CD4-positive, alpha-beta T cell treated with Interleukin-2 at 100 ng/mL for 4 hours (primary cell): ENCODE data around the gene PIEZO2.

Source experiments
- DNase-seq: peaks from one replicate; pipeline ENCODE4 v3.0.0-alpha.2; 2020; ENCODE audit warnings: low spot score

The PIEZO2 gene

GRCh38 chr18:11027862-11028261 is 121.5 kb downstream of the PIEZO2 start:
- DNase-seq, result no peak

- DNase-seq, result no peak
Measured at GRCh38 chr18:11025671-11026070, 123.7 kb downstream of the PIEZO2 start.

GRCh38 chr18:11024928-11025669 is 124.3 kb downstream of the PIEZO2 start:
- DNase-seq, result no peak

- no peak for DNase-seq
Measured at GRCh38 chr18:11021477-11021876, 127.9 kb downstream of the PIEZO2 start.

GRCh38 chr18:11020877-11021414 is 128.4 kb downstream of the PIEZO2 start:
- DNase-seq, result no peak

GRCh38 chr18:11020161-11020853 is 129.1 kb downstream of the PIEZO2 start:
- DNase-seq, result no peak

GRCh38 chr18:11019295-11020105 is 129.9 kb downstream of the PIEZO2 start:
- no peak for DNase-seq

GRCh38 chr18:11009869-11010268 is 139.5 kb downstream of the PIEZO2 start:
- no peak for DNase-seq

- DNase-seq, result no peak
Measured at GRCh38 chr18:11009147-11009546, 140.2 kb downstream of the PIEZO2 start.

- DNase-seq, result no peak
Measured at GRCh38 chr18:11008505-11008904, 140.9 kb downstream of the PIEZO2 start.

GRCh38 chr18:11005528-11005927 is 143.8 kb downstream of the PIEZO2 start:
- no peak for DNase-seq

GRCh38 chr18:11004951-11005350 is 144.4 kb downstream of the PIEZO2 start:
- DNase-seq, result no peak

- DNase-seq, result no peak
Measured at GRCh38 chr18:11004294-11004693, 145.1 kb downstream of the PIEZO2 start.

- DNase-seq, result no peak
Measured at GRCh38 chr18:11002796-11003195, 146.6 kb downstream of the PIEZO2 start.

- no peak for DNase-seq
Measured at GRCh38 chr18:11002277-11002676, 147.1 kb downstream of the PIEZO2 start.

GRCh38 chr18:11000071-11000470 is 149.3 kb downstream of the PIEZO2 start:
- DNase-seq, result no peak

- no peak for DNase-seq
Measured at GRCh38 chr18:10997885-10998284, 151.5 kb downstream of the PIEZO2 start.

GRCh38 chr18:10995550-10995949 is 153.8 kb downstream of the PIEZO2 start:
- DNase-seq, result no peak

GRCh38 chr18:10989486-10989885 is 159.9 kb downstream of the PIEZO2 start:
- DNase-seq, result no peak

GRCh38 chr18:10985689-10986088 is 163.7 kb downstream of the PIEZO2 start:
- no peak for DNase-seq

GRCh38 chr18:10979411-10979810 is 170.0 kb downstream of the PIEZO2 start:
- DNase-seq, result no peak

- no peak for DNase-seq
Measured at GRCh38 chr18:10977042-10977441, 172.3 kb downstream of the PIEZO2 start.
